Effector CD4-positive, alpha-beta T cell (primary cell): ENCODE results near the gene CDH2.
"Not testable (repeated sequence)": the region's sequence is repeated elsewhere in the genome, so short reads cannot be mapped to it uniquely, and the experiment has no call there.

Experiments
- DNase-seq: peaks from one replicate; pipeline ENCODE4 v3.0.0-alpha.2; 2020

Gene CDH2

GRCh38 chr18:27970321-27970720 is 206.6 kb downstream of the CDH2 start:
- no peak for DNase-seq

- DNase-seq, result no peak
Observed at GRCh38 chr18:27969206-27969605, 207.7 kb downstream of the CDH2 start.

- no peak for DNase-seq
Observed at GRCh38 chr18:27967913-27968824, 208.8 kb downstream of the CDH2 start.

- no peak for DNase-seq
Observed at GRCh38 chr18:27966881-27967280, 210.0 kb downstream of the CDH2 start.

GRCh38 chr18:27964811-27965210 is 212.1 kb downstream of the CDH2 start:
- no peak for DNase-seq

- DNase-seq, result no peak
Observed at GRCh38 chr18:27959101-27959500, 217.8 kb downstream of the CDH2 start.

GRCh38 chr18:27956001-27956640 is 220.8 kb downstream of the CDH2 start:
- no peak for DNase-seq

- DNase-seq, result no peak
Observed at GRCh38 chr18:27954226-27954625, 222.7 kb downstream of the CDH2 start.

- no peak for DNase-seq
Observed at GRCh38 chr18:27952741-27953140, 224.2 kb downstream of the CDH2 start.

- DNase-seq, result no peak
Observed at GRCh38 chr18:27950648-27951228, 226.2 kb downstream of the CDH2 start.

- DNase-seq, result no peak
Observed at GRCh38 chr18:27948986-27949385, 227.9 kb downstream of the CDH2 start.

- no peak for DNase-seq
Observed at GRCh38 chr18:27942706-27943105, 234.2 kb downstream of the CDH2 start.

- DNase-seq, result no peak
Observed at GRCh38 chr18:27931535-27931934, 245.4 kb downstream of the CDH2 start.

- DNase-seq, result no peak
Observed at GRCh38 chr18:27922780-27923179, 254.2 kb downstream of the CDH2 start.

GRCh38 chr18:27921904-27922751 is 254.8 kb downstream of the CDH2 start:
- no peak for DNase-seq

- no peak for DNase-seq
Observed at GRCh38 chr18:27921392-27921791, 255.5 kb downstream of the CDH2 start.

GRCh38 chr18:27920836-27921235 is 256.1 kb downstream of the CDH2 start:
- DNase-seq, result no peak

GRCh38 chr18:27906189-27906588 is 270.7 kb downstream of the CDH2 start:
- not testable (repeated sequence) for DNase-seq

GRCh38 chr18:27903906-27904305 is 273.0 kb downstream of the CDH2 start:
- DNase-seq, result no peak

- no peak for DNase-seq
Observed at GRCh38 chr18:27901424-27902226, 275.3 kb downstream of the CDH2 start.
